GM19193 (cell line): Measurements from ENCODE around the gene POFUT2.

ENCODE experiments used
- POLR2A ChIP-seq: IDR thresholded peaks from 4 replicates; pipeline ENCODE4 v1.6.1; 2011; ENCODE audit not compliant: insufficient read depth, insufficient read length; ENCODE audit errors: extremely low read depth

The POFUT2 gene

GRCh38 chr21:45287438-45288391 lies at the start of gene POFUT2:
TSS of gene POFUT2 (minus strand) at chr21:45287895. CDS start at chr21:45287871, 24 bp downstream.
- TF ChIP-seq POLR2A, result peak; percentile 74

- no peak for TF ChIP-seq POLR2A
Observed at GRCh38 chr21:45336870-45337269, 49.2 kb upstream of the POFUT2 start.

- no peak for TF ChIP-seq POLR2A
Observed at GRCh38 chr21:45336535-45336810, 48.8 kb upstream of the POFUT2 start.

- no peak for TF ChIP-seq POLR2A
Observed at GRCh38 chr21:45335761-45336534, 48.3 kb upstream of the POFUT2 start.

- TF ChIP-seq POLR2A, result no peak
Observed at GRCh38 chr21:45335151-45335760, 47.6 kb upstream of the POFUT2 start.

- TF ChIP-seq POLR2A, result no peak
Observed at GRCh38 chr21:45334591-45335081, 46.9 kb upstream of the POFUT2 start.

GRCh38 chr21:45334134-45334533 lies 46.4 kb upstream of the POFUT2 start:
- TF ChIP-seq POLR2A, result no peak

GRCh38 chr21:45333583-45334121 lies 46.0 kb upstream of the POFUT2 start:
- no peak for TF ChIP-seq POLR2A

- TF ChIP-seq POLR2A, result no peak
Observed at GRCh38 chr21:45332981-45333582, 45.4 kb upstream of the POFUT2 start.

GRCh38 chr21:45332415-45332814 lies 44.7 kb upstream of the POFUT2 start:
- TF ChIP-seq POLR2A, result no peak

GRCh38 chr21:45331531-45332147 lies 43.9 kb upstream of the POFUT2 start:
- TF ChIP-seq POLR2A, result no peak

GRCh38 chr21:45330851-45331261 lies 43.2 kb upstream of the POFUT2 start:
- no peak for TF ChIP-seq POLR2A

- TF ChIP-seq POLR2A, result no peak
Observed at GRCh38 chr21:45330075-45330781, 42.5 kb upstream of the POFUT2 start.
